ENCODE measurements around the gene RGP1. TPM values are rescaled to one million over a fixed set of nuclear protein-coding genes. Genes with fewer than 3 reads are reported as not detected.
A peak's percentile ranks its signal among the peaks of the same experiment; 100 is the strongest.

The RGP1 gene
- total RNA-seq, 1 donor from 2014 or later: 27.2 TPM

- Histone ChIP-seq H3K27me3 (ENCODE audit: insufficient read depth, low read length) (no peaks in the 10 kb centered on the region), H3K27ac (ENCODE audit: low read depth, low read length) (no peak overlapping the region), H4K20me1 (ENCODE audit: insufficient read depth, low read length) (peaks cover 79% of the 10 kb centered on the region), H3K9ac (ENCODE audit: low read length) (no peak overlapping the region), H3K36me3 (ENCODE audit: insufficient read depth, low read length) (peaks cover 67% of the 10 kb centered on the region), H3K79me2 (ENCODE audit: insufficient read depth, low read length) (peaks cover 96% of the 10 kb centered on the region), H3K4me1 (ENCODE audit: insufficient read depth, low read length) (peaks cover 28% of the 10 kb centered on the region), H3K4me2 (ENCODE audit: low read length) (no peak overlapping the region), H3K4me3 (ENCODE audit: insufficient read depth, low read depth, low read length) (no peak overlapping the region), H2AFZ (ENCODE audit: low read depth, low read length) (no peak overlapping the region), H3K9me3 (ENCODE audit: insufficient read depth, low read depth, low read length) (no peaks in the 10 kb centered on the region)
- no peaks in the 10 kb centered on the region for H3K9me3 Mint-ChIP-seq (ENCODE audit: unreplicated experiment)
- H3K4me1 Mint-ChIP-seq (ENCODE audit: low read depth, unreplicated experiment): peaks cover 4% of the 10 kb centered on the region
- FAIRE-seq (no peak), DNase-seq (ENCODE audit: low read depth) (no peak)
- H3K4me3 Mint-ChIP-seq (ENCODE audit: unreplicated experiment): no peak overlapping the region
- H3K27ac Mint-ChIP-seq (ENCODE audit: unreplicated experiment): peak overlapping the region; percentile 8
- TF ChIP-seq CTCF (IDR thresholded peaks at IDR 0.05; ENCODE audit: insufficient read depth, low read depth, low read length) (no peak), EZH2 (IDR thresholded peaks at IDR 0.05; ENCODE audit: insufficient read depth, low read length) (no peak)
- H3K36me3 Mint-ChIP-seq (ENCODE audit: low read depth, unreplicated experiment): peaks cover 41% of the 10 kb centered on the region
- H3K27me3 Mint-ChIP-seq (ENCODE audit: low read depth, unreplicated experiment): no peaks in the 10 kb centered on the region
Observed at GRCh38 chr9:35723908-35724307, 25.2 kb upstream of the RGP1 start.

- Histone ChIP-seq H3K4me1 (ENCODE audit: insufficient read depth, low read length) (peaks cover 42% of the 10 kb centered on the region), H3K9ac (ENCODE audit: low read length) (no peak overlapping the region), H2AFZ (ENCODE audit: low read depth, low read length) (no peak overlapping the region), H3K36me3 (ENCODE audit: insufficient read depth, low read length) (peaks cover 53% of the 10 kb centered on the region), H3K79me2 (ENCODE audit: insufficient read depth, low read length) (peaks cover 97% of the 10 kb centered on the region), H3K4me3 (ENCODE audit: insufficient read depth, low read depth, low read length) (no peak overlapping the region), H3K27ac (ENCODE audit: low read depth, low read length) (no peak overlapping the region), H3K4me2 (ENCODE audit: low read length) (no peak overlapping the region), H4K20me1 (ENCODE audit: insufficient read depth, low read length) (peaks cover 79% of the 10 kb centered on the region), H3K27me3 (ENCODE audit: insufficient read depth, low read length) (no peaks in the 10 kb centered on the region), H3K9me3 (ENCODE audit: insufficient read depth, low read depth, low read length) (no peaks in the 10 kb centered on the region)
- Mint-ChIP-seq H3K4me3 (ENCODE audit: unreplicated experiment) (no peak overlapping the region), H3K27ac (ENCODE audit: unreplicated experiment) (no peak overlapping the region), H3K27me3 (ENCODE audit: low read depth, unreplicated experiment) (no peaks in the 10 kb centered on the region), H3K4me1 (ENCODE audit: low read depth, unreplicated experiment) (peaks cover 4% of the 10 kb centered on the region), H3K36me3 (ENCODE audit: low read depth, unreplicated experiment) (peaks cover 33% of the 10 kb centered on the region), H3K9me3 (ENCODE audit: unreplicated experiment) (no peaks in the 10 kb centered on the region)
- TF ChIP-seq EZH2 (IDR thresholded peaks at IDR 0.05; ENCODE audit: insufficient read depth, low read length): no peak
- no peak for TF ChIP-seq CTCF (IDR thresholded peaks at IDR 0.05; ENCODE audit: insufficient read depth, low read depth, low read length)
- DNase-seq (ENCODE audit: low read depth) (no peak), FAIRE-seq (no peak)
Observed at GRCh38 chr9:35725362-35725761, 23.7 kb upstream of the RGP1 start.

- no peaks in the 10 kb centered on the region for H3K9me3 ChIP-seq (ENCODE audit: insufficient read depth, low read depth, low read length)
- peaks cover 37% of the 10 kb centered on the region for H3K36me3 ChIP-seq (ENCODE audit: insufficient read depth, low read length)
- peak overlapping the region; percentile 99 for H3K4me2 ChIP-seq (ENCODE audit: low read length)
- FAIRE-seq (no peak), DNase-seq (ENCODE audit: low read depth) (peak; percentile 36)
- H3K79me2 ChIP-seq (ENCODE audit: insufficient read depth, low read length): peaks cover 96% of the 10 kb centered on the region
- peaks cover 46% of the 10 kb centered on the region for H3K4me1 ChIP-seq (ENCODE audit: insufficient read depth, low read length)
- Mint-ChIP-seq H3K9me3 (ENCODE audit: unreplicated experiment) (no peaks in the 10 kb centered on the region), H3K36me3 (ENCODE audit: low read depth, unreplicated experiment) (peaks cover 27% of the 10 kb centered on the region), H3K27me3 (ENCODE audit: low read depth, unreplicated experiment) (no peaks in the 10 kb centered on the region), H3K27ac (ENCODE audit: unreplicated experiment) (no peak overlapping the region), H3K4me3 (ENCODE audit: unreplicated experiment) (no peak overlapping the region), H3K4me1 (ENCODE audit: low read depth, unreplicated experiment) (peaks cover 7% of the 10 kb centered on the region)
- TF ChIP-seq CTCF (IDR thresholded peaks at IDR 0.05; ENCODE audit: insufficient read depth, low read depth, low read length) (no peak), EZH2 (IDR thresholded peaks at IDR 0.05; ENCODE audit: insufficient read depth, low read length) (no peak)
- peak overlapping the region; percentile 92 for H3K27ac ChIP-seq (ENCODE audit: low read depth, low read length)
- H2AFZ ChIP-seq (ENCODE audit: low read depth, low read length): no peak overlapping the region
- peaks cover 71% of the 10 kb centered on the region for H4K20me1 ChIP-seq (ENCODE audit: insufficient read depth, low read length)
- H3K9ac ChIP-seq (ENCODE audit: low read length): peak overlapping the region; percentile 91
- peak overlapping the region; percentile 93 for H3K4me3 ChIP-seq (ENCODE audit: insufficient read depth, low read depth, low read length)
- no peaks in the 10 kb centered on the region for H3K27me3 ChIP-seq (ENCODE audit: insufficient read depth, low read length)
Observed at GRCh38 chr9:35726931-35727330, 22.2 kb upstream of the RGP1 start.

Measured in astrocyte (in vitro differentiated cells and primary cell).